LoVo (cell line): Measurements from ENCODE around the gene IRS2.

Source experiments
- DNase-seq: peaks from one replicate; pipeline ENCODE4 v3.0.0-alpha.2; 2016; ENCODE audit warnings: low spot score

The IRS2 gene

DNA sequence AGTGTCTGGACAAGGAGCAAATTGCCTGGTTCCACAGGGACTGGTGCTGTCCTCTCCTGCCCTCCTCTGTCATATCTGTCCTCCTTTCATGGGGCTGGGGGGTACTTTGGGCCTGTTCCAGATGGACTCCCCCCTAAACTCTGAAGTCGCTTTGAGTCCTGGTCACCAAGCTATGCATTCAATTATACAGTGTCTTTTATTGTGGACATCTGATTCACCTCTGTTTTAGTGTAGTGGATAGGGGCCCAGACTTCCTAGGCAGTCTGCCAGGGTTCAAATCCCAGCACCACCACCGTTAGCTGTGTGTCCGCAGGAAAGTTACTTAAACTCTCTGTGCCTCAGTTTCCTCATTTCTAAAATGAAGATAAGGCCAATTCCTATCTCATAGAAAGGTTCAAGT lies 21.0 kb upstream of the IRS2 start:
- no peak for DNase-seq

DNA sequence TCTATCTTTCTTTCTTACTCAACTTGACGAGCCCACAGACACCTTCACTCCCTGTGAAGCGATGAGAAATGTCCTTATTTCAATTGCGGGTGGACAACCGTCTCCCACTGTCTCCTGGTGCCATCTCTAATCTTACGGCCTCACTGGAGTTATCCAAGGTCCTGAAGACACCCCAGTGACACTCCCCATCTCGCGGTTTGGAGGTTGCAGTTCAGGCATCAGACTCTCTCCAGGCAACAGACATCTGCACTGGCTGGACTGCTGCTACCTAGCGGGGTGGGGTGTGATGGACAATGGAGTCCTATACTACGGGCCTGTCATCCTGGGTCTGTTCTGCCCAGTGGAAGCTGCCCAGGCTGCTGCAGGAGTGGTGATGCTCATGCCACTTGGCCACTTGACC lies 18.3 kb upstream of the IRS2 start:
- DNase-seq, result no peak

DNA sequence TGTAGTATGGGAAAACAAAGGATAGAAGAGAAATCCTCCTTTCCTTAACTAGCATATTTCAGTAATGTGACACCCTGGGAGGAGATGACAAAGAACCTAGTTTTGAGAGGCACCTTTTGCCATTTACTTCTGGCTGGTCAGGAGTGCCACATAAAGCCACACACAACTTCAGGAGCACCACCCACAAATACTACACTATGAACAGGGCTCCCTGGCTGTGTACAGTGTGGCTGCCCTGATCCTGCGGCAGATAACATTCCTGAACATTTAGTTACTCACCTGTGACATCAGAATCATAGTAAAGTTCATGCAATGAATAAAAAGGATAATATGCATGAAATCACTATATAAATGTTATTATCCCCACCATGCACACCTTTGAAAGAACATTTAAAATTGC lies 17.4 kb upstream of the IRS2 start:
- peak; percentile 67 for DNase-seq

DNA sequence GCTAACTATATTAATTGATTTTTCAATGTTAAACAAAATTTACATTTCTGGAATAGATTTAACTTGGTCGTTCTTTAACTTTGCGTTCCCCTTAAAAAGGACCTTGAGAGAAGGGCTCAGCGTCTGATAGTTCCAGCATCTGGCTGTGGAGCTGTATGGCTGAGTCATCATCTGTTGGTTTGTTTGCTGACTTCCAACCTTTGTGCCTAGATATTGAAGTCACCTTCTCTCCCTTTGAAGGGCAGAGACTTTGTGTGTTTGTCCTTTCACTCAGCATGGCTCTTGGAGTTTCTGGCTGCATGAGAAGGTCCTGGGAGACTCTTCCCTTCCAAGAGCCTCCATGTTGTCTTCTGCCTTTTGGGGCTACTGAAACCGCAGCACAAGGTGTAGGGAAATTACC lies 16.6 kb upstream of the IRS2 start:
- peak; percentile 66 for DNase-seq

DNA sequence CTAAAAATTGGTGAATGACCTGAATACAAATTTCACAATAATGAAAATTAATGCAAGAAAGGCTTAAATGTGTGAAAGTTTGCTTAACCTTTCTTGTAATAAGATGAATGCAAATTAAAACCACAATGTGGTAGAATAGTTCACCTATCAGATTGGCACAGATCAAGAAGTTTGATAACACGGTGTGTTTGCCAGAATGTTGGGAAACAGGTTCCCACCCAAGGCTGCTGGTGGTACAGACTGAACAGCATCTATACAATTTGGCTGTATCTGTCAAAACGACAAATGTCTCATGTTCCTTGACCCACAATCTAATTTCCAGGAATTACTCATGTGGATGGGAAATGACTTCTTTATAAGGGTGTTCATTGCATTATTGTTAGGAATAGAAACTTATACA lies 8.6 kb upstream of the IRS2 start:
- DNase-seq, result no peak

DNA sequence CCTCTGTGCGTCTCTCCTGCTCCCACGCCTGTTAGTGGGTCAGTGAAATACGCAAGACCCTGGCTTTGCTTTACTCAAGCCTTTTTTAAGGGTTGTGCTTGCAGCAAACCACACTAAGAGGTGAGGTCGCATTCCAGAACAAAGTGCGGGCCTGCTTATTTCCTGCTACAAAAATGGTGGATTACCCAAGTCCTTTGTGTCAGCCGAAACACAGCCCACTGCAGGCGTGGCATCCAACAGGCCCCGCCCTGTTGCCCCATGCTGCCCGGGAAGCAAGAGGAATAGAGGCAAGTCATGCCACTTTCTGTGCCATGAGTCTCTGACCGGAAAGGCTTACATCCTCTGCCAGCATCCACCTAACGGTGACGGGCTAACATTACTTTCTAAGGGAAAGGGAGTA lies 7.7 kb upstream of the IRS2 start:
- DNase-seq, result peak; percentile 5

DNA sequence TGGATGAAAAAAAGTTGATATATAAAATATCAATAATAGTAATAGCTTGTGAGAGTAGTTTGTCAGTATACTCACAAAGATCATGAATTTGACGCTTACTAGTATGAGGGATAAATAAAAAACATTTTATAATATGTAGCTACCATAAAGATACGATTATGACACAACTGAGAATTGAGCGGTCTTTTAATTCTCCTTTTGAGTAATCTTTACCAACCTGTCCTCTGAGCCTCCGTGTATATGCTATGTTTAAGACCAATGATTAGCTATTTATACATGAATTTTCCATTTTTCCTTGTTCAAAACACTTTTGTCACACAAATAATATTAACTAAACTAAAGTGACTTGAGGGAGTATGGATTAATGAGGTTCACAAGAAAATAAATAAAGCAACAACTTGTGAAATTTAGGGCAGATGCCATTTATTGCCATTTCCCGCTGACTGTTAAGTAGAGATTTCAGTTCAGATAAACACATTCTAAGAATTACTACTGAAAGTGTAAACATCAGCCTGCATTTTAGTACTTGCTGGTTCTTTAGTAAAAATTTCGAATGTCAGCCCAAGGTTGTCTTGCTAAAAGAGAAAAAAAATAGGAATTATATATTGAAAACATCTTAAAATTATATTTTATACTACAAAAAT lies 6.2 kb upstream of the IRS2 start:
- DNase-seq, result no peak

DNA sequence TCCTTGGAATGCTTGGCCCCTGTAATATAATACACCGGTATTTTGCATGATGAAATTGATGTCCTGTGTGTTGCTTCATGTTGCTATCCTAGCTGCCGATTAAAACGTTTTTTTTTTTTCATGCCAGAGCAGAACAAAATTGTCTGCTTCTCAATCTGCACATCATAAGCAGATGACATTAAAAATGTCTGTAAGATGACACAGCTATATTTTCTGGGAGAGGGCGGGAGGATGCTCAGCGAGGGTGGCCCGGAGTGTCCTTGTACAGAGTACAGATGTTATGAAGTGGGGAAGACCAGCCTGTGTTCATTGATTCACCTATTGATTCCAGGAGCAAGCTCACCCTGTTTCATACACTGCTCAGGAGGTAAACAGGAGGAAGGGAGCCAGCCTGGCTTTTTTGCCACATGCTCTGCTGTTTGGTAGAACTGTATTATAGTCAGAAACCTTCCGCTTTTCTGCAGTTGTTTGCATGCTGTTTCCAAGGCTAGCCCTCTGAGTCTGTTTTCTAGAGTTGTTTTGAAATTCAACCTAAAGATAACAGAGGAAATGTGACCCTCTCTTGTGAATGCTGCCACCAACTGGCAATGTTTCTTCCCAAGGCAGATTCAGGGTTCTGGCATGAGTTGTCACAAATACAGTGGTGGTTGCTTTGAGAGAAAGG lies 4.7 kb upstream of the IRS2 start:
- peak; percentile 49 for DNase-seq

DNA sequence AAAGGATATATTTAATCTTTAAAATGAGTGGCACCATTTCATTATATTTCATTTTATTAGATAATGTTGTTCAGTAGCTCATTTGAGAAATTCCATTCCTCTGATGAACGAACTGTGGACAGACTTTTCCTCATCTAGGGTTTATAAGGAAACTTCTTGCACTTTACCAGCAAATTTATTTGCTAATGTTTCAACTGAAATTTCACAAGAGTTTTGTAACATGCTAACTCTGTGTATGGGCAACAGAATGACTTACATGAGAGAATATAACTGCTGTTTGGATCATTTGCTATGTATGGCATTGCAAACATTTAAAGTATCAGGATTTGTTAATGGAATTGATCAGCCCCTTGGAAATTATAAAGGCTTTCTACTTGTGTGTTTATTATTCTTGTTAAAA lies 3.7 kb upstream of the IRS2 start:
- no peak for DNase-seq

DNA sequence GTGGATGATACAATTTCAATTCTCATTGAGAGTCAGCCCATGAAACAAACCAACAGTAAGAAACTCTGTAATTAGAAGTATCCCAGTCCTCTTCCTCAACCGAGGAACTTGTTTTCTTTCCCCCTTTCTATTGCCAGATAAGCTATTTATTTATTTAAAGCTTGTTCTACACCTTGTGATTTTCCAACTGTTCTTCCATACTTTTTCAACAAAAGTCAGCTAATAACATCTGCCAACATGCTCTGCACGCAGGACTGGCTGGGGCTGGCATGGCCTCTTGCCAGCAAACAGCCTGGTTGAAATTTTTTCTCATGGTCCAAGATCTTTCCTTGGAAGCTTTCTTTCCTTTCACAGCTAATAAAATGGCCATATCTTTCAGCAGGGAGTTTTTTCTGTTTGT lies 2.9 kb upstream of the IRS2 start:
- no peak for DNase-seq

DNA sequence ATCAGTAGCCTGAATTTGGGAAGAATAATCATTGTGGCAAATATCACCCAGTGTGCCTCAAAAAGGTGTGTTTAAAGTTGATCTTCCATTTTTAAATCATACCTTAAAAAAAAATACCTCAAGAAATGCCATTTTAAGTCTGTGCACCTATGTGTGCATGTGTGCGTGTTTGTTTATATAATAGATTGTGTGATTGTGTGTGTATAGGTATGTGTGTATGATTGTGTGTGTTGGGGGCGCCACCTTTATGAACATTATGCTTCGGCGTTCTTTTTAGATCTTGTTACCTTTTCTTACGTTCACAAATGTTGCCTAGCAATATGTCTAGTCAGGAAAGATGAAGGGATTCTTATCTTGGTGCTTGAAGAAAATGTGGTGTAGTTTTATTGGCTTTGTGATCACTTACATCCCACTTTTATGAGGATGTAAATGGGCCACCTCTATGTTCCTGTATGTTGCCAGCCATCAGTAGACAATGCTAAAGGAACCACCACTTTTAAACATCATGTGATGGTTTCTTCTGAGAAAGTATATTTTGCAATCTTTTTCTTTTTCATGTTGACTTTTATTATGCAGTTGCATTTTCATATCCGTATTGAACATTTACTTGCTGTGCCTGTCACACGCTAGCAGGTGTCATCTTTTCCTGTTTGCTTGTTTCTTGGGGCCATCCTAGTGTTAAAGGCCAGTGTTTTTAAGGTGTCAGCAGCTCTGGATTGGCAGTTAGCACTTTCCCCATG lies 2.2 kb upstream of the IRS2 start:
- no peak for DNase-seq

DNA sequence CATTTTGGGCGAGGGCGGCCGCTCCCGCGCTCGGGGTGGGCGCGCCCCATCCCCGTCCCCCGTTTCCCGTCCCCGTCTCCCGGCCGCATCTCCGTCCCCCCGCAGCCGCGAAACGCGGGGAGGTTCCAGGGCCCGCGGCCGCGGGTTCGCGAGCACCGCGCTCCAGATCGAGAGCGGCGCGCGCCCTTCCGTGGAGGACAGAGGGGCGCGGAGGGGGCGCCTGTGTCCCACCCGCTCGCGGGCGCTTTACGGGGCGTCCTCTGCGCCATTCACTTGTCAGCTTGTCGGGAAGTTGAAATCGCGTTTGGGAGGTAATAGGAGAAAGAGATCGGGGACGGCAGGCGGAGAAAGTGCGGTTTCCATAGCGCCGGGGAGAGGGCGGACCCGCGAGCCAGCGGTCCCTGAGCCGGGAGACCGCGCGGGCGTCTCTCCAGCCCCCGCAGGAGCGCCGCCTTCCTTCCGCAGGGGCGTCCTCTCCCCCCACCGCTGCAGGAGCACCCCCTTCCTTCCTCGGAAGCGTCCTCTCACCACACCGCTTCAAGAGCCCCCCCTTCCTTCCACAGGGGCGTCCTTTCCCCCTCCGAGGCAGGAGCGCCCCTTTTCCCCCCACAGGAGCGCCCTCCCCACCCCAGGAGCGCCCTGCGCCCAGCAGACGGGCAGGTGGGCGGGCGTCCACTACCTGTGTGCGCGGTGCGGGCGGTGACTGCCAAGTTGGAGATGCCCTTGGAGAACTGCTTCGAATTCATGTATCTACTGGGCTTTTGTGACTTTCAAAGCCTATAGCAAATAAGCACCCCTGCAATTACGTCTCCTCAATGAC lies 962 bp upstream of the IRS2 start:
- DNase-seq, result peak; percentile 60

DNA sequence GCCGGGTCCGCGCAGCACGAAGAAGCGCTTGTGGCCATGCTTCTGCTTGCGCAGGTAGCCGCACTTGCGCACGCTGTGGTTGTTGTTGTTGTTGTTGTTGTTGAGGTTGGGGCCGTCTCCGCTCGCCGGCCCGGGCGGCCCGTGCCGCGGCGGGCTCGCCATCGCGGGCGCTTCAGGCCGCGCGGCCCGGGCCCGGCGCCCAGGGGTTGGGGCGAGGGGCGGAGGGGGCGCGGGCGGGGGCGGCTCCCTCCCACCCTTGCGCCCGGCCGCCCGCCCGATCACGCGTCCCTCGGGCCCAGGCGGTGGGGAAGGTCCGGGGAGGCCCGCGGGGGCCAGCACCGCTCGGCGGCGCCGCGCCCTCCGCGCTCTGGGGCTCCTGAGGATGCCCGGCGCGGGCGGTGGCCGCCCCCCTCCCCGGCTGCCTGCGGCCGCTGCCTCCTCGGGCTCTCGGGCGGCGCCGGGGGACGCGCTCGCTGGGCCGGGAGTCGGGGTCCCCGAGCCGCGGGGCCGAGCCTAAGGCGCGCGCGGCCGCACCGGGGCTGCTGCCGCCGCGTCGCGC lies 412 bp downstream of the IRS2 start:
- no peak for DNase-seq

DNA sequence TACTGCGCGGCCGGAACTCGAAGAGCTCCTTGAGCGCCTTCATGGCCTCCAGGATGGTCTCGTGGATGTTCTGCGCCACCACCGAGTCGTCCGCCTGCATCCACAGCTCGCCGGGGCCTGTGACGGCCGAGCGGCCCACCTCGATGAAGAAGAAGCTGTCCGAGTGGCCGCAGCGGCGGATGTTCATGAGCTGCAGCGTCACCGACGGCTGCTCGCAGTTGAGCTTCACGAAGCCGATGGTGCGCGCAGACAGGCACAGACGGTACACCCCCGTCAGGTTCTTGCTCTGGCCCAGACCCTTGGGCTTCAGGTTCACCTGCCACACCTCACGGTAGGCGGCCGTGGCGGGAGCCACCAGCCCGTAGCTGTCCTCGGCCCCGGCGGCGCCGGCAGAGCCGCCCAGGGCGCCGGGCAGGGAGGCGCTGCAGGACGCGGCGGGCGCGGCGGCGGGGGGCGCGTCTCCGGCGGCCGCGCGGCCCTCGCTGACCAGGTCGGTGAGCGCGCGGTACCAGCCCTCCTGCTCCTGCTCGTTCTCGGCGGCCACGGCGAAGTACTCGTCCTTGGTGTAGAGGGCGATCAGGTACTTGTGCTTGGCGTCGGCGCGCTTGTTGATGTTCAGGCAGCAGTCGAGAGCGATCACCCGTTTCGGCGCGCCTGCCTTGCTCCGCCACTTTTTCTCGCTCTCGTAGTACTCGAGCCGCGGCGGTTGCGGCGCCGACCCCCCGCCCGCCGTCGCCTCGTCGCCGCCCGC lies 1.1 kb downstream of the IRS2 start:
- peak; percentile 8 for DNase-seq

DNA sequence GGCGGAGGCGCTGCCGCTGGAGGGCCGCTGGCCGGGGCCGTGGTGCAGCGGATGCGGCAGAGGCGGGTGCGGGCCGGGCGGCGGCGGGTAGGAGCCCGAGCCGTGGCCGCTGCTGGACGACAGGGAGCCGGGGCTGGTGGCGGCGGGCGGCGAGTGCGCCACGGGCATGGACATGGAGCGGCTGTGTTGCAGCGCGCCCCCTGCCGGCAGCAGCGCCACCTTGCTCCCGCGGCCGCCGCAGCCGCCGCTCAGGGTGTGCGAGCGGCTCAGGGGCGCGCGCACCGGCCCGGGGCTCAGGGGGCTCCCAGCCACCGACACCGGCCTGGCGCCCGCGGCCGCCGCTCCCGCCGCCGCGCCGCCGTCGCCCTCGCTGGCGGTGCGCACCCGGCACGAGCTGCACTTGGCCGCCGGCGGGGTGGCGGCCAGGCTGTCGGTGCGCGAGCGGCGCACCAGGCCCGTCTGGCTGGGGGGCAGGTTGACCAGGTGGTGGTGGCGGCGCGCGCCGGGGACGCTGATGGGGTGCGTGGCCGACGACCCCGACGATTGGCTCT lies 1.7 kb downstream of the IRS2 start:
- DNase-seq, result no peak

DNA sequence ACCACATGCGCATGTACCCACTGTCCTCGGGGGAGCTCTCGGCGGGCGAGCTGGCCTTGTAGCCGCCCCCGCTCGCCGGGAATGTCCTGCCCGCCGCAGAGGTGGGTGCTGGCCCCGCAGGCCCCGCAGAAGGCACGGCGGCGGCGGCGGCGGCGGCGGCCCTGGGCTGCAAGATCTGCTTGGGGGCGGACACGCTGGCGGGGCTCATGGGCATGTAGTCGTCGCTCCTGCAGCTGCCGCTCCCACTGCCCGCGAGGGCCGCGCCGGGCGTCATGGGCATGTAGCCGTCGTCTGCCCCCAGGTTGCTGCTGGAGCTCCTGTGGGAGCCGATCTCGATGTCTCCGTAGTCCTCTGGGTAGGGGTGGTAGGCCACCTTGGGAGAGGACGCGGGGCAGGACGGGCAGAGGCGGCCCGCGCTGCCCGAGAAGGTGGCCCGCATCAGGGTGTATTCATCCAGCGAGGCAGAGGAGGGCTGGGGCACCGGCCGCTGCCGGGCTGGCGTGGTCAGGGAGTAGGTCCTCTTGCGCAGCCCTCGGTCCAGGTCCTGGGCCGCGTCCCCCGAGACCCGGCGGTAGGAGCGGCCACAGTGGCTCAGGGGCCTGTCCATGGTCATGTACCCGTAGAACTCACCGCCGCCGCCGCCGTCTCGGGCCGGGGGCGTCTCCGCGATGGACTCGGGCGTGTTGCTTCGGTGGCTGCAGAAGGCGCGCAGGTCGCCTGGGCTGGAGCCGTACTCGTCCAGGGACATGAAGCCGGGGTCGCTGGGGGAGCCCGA lies 2.4 kb downstream of the IRS2 start:
- DNase-seq, result no peak

DNA sequence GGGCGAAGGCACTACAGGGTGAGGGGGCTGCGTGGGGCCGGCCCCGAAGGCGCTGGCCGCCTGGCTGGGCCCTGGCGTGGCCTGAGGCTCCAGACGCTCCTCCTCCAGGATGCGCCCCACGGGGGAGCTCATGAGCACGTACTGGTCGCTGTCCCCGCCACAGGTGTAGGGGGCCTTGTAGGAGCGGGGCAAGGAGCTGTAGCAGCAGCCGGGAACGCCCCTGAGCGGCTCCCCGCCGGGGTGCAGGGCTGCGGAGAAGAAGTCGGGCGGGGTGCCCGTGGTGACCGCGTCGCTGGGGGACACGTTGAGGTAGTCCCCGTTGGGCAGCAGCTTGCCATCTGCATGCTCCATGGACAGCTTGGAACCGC lies 3.0 kb downstream of the IRS2 start:
- no peak for DNase-seq

DNA sequence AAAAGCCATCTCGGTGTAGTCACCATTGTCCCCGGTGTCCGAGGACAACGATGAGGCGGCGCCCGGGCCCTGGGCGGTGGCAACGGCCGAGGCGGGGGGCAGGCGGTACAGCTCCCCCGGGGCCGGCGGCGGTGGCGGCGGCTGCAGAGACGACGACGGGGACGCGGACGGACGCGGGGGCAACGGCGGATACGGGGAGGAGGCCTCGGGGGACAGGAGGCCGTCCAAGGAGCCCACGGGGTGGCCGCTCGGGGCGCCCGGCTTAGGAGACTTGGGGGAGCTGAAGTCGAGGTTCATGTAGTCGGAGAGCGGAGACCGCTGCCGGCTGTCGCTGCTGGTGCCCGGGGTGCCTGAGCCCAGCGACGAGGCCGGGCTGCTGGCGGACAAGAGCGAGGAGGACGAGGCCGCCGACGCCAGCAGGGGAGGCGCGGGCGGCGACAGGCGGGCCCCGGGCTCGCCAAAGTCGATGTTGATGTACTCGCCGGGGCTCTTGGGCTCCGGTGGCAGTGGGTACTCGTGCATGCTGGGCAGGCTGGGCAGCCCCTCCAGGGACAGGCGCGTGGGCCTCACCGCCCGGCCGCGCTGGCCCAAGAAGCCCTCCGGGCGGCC lies 3.5 kb downstream of the IRS2 start:
- DNase-seq, result no peak

DNA sequence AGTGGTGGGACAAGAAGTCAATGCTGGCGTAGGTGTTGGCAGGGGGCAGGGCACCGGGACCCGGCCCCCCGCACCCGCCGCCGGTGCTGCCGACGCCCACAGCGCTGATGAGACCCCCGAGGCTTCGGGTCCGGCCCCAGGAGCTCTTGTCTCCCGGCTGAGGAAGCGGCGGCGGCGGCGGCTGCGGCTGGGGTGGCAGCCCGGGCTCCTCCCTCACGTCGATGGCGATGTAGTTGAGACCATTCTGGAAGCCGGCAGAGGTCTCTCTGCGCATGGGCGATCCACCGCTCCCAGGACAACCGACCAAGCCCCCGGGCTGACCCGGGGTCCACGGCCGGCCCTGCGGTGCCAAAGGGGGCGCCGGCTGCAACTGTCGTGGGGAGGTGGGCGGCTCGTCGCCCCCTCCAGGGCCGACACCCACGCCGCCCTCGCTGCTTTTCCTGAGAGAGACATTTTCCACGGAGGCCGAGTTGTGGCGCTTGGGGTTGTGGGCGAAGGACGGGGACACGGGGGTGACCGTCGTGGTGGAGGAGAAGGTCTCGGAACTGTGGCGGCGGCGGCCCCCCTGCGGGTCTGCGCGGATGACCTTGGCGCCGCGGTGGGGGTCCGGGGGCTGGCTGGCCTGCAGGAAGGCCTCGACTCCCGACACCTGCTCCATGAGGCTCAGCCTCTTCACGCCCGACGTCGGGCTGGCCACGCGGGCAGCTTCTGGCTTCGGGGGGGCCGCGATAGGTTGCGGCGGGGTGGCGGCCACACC lies 4.1 kb downstream of the IRS2 start:
- no peak for DNase-seq
